IMR-90 (cell line): ENCODE measurements around the gene PFKFB1. TPM values are rescaled to one million over a fixed set of nuclear protein-coding genes. Genes with fewer than 3 reads are reported as not detected.

ENCODE experiments used
- ATAC-seq: fragments of 200-7000 bp; cut with Tn5 transposase; 2 replicates; pipeline ENCODE4 v1.9.1; 2020; ENCODE audit warnings: low read depth, mild to moderate bottlenecking, moderate library complexity
- Bru-seq: library from RNA; stranded (reverse); fragments of 400-500 nt; gene quantifications from one replicate; lab custom pipeline; 2021; lab: Mats Ljungman, UMichigan
- BruChase-seq, 2 experiments: library from RNA; stranded (reverse); fragments of 400-500 nt; gene quantifications; one replicate each; lab custom pipeline; 2021; lab: Mats Ljungman, UMichigan
- BruUV-seq: library from RNA; stranded (reverse); fragments of 400-500 nt; replicated peaks from 2 replicates; lab custom pipeline; 2021; lab: Mats Ljungman, UMichigan
- CTCF ChIA-PET: fragments of 300-600 bp; formaldehyde crosslinking; extraction: SDS; loops from one replicate; lab custom pipeline; 2021; ENCODE audit warnings: antibody characterized with exemption; lab: Yijun Ruan, JAX
- POLR2A ChIA-PET: fragments of 300-600 bp; sonication (Branson Sonifier 250); formaldehyde crosslinking; loops from one replicate; lab custom pipeline; 2022; ENCODE audit warnings: antibody characterized with exemption; ENCODE audit not compliant: unreplicated experiment; lab: Charles Lee
- DNase-seq: peaks from one replicate; pipeline ENCODE4 v3.0.0; 2013
- H2AFZ ChIP-seq: replicated peaks from 2 replicates; pipeline ENCODE3; 2013; ENCODE audit warnings: low read length, mild to moderate bottlenecking; ENCODE audit not compliant: poor library complexity
- H2AK5ac ChIP-seq: 2 replicates; pipeline ENCODE4 v1.6.1; 2013; ENCODE audit warnings: low read depth, low read length, inconsistent platforms
- H2AK9ac ChIP-seq: replicated peaks from 2 replicates; pipeline ENCODE3; 2013; ENCODE audit warnings: mild to moderate bottlenecking, low read depth, low read length, moderate library complexity; ENCODE audit not compliant: poor library complexity
- H2BK120ac ChIP-seq: 2 replicates; pipeline ENCODE4 v1.6.1; 2013; ENCODE audit warnings: low read depth, low read length, inconsistent platforms
- H2BK15ac ChIP-seq: 3 replicates; pipeline ENCODE4 v1.6.1; 2013; ENCODE audit warnings: low read depth, low read length, inconsistent platforms
- H2BK20ac ChIP-seq: 2 replicates; pipeline ENCODE4 v1.6.1; 2013; ENCODE audit warnings: low read depth, mild to moderate bottlenecking, inconsistent platforms, low read length, moderate library complexity
- H2BK5ac ChIP-seq: 2 replicates; pipeline ENCODE4 v1.6.1; 2013; ENCODE audit warnings: mild to moderate bottlenecking, low read depth, low read length, inconsistent platforms; ENCODE audit not compliant: poor library complexity, severe bottlenecking
- H3K14ac ChIP-seq: replicated peaks from 2 replicates; pipeline ENCODE4 v1.6.1; 2013; ENCODE audit warnings: low read depth, low read length, inconsistent platforms
- H3K18ac ChIP-seq: 2 replicates; pipeline ENCODE4 v1.6.1; 2013; ENCODE audit warnings: low read depth, low read length, control low read depth
- H3K23ac ChIP-seq: 2 replicates; pipeline ENCODE4 v1.6.1; 2013; ENCODE audit warnings: low read depth, low read length, inconsistent platforms
- H3K27ac ChIP-seq: 2 replicates; pipeline ENCODE4 v1.5.1; 2013; ENCODE audit warnings: mild to moderate bottlenecking, control low read depth, low read length; ENCODE audit not compliant: insufficient read depth
- H3K27me3 ChIP-seq: 2 replicates; pipeline ENCODE4 v1.6.1; 2013; ENCODE audit warnings: low read length; ENCODE audit not compliant: control insufficient read depth, insufficient read depth
- H3K36me3 ChIP-seq: 2 replicates; pipeline ENCODE4 v1.6.1; 2013; ENCODE audit warnings: low read length, mixed read lengths; ENCODE audit not compliant: control insufficient read depth, insufficient read depth
- H3K4ac ChIP-seq: 2 replicates; pipeline ENCODE4 v1.6.1; 2013; ENCODE audit warnings: low read depth, low read length, inconsistent platforms
- H3K4me1 ChIP-seq: 2 replicates; pipeline ENCODE4 v1.6.1; 2013; ENCODE audit warnings: low read length, mixed read lengths; ENCODE audit not compliant: control insufficient read depth, insufficient read depth
- H3K4me2 ChIP-seq: 2 replicates; pipeline ENCODE4 v1.6.1; 2013; ENCODE audit warnings: low read depth, mild to moderate bottlenecking, control low read depth, low read length, moderate library complexity
- H3K4me3 ChIP-seq: 2 replicates; pipeline ENCODE4 v1.5.1; 2013; ENCODE audit warnings: low read depth, mild to moderate bottlenecking, control low read depth, low read length, moderate library complexity; ENCODE audit not compliant: insufficient read depth
- H3K56ac ChIP-seq: 2 replicates; pipeline ENCODE4 v1.6.1; 2013; ENCODE audit warnings: low read length, inconsistent platforms; ENCODE audit not compliant: insufficient read depth; ENCODE audit errors: extremely low read depth
- H3K79me1 ChIP-seq, 2 experiments: 2 replicates each; pipeline ENCODE4 v1.6.1; 2013; ENCODE audit warnings: low read length in 2 of 2, inconsistent platforms in 1 of 2, low read depth in 1 of 2
- H3K9ac ChIP-seq: 2 replicates; pipeline ENCODE4 v1.6.1; 2013; ENCODE audit warnings: low read depth, low read length, control low read depth
- H3K9me1 ChIP-seq: 2 replicates; pipeline ENCODE4 v1.6.1; 2013; ENCODE audit warnings: low read length, inconsistent platforms; ENCODE audit not compliant: insufficient read depth
- H3K9me3 ChIP-seq: 2 replicates; pipeline ENCODE4 v1.6.1; 2013; ENCODE audit warnings: low read length; ENCODE audit not compliant: control insufficient read depth, insufficient read depth
- H4K20me1 ChIP-seq: 2 replicates; pipeline ENCODE4 v1.6.1; 2013; ENCODE audit warnings: low read length, inconsistent platforms; ENCODE audit not compliant: insufficient read depth
- H4K5ac ChIP-seq: 2 replicates; pipeline ENCODE4 v1.6.1; 2013; ENCODE audit warnings: mild to moderate bottlenecking, low read depth, low read length, control low read depth
- H4K8ac ChIP-seq, 2 experiments: 2 replicates each; pipeline ENCODE4 v1.6.1; 2013; ENCODE audit warnings: low read depth in 2 of 2, low read length in 2 of 2, control low read depth in 1 of 2, inconsistent platforms in 1 of 2
- H4K91ac ChIP-seq: 2 replicates; pipeline ENCODE4 v1.6.1; 2013; ENCODE audit warnings: low read depth, low read length, inconsistent platforms; ENCODE audit not compliant: insufficient read depth
- CHD1 ChIP-seq: IDR thresholded peaks from 2 replicates; pipeline ENCODE4 v1.6.1; 2012; ENCODE audit warnings: low read depth, low read length, improper control_type of control experiment
- MAFK ChIP-seq: IDR thresholded peaks from 2 replicates; pipeline ENCODE4 v1.6.1; 2012; ENCODE audit warnings: low read depth, low read length, improper control_type of control experiment
- NFE2L2 ChIP-seq: fragments of 150-350 bp; IDR thresholded peaks from 2 replicates; pipeline ENCODE4 v1.6.1; 2016; ENCODE audit warnings: low read depth, mild to moderate bottlenecking, low read length
- POLR2A ChIP-seq: IDR thresholded peaks from 2 replicates; pipeline ENCODE4 v1.6.1; 2012; ENCODE audit warnings: mild to moderate bottlenecking, low read depth, low read length
- RAD21 ChIP-seq: IDR thresholded peaks from 2 replicates; pipeline ENCODE4 v1.6.1; 2012; ENCODE audit warnings: low read length, improper control_type of control experiment
- RCOR1 ChIP-seq: IDR thresholded peaks from 2 replicates; pipeline ENCODE4 v1.6.1; 2012; ENCODE audit warnings: mild to moderate bottlenecking, low read length, improper control_type of control experiment; ENCODE audit not compliant: insufficient replicate concordance
- SMC3 ChIP-seq: fragments of 150-350 bp; IDR thresholded peaks from 2 replicates; pipeline ENCODE4 v1.6.1; 2016; ENCODE audit warnings: low read depth, mild to moderate bottlenecking, antibody characterized with exemption, low read length, moderate library complexity
- WGBS, 2 experiments: methylation state at CpG; one replicate each; pipeline versions ENCODE4 v1.1.5 to v1.1.7; 2013; ENCODE audit warnings: missing lambda C conversion rate in 2 of 2; ENCODE audit not compliant: insufficient read length in 1 of 2; ENCODE audit errors: extremely low coverage in 2 of 2; 5-methylcytosine and 5-hydroxymethylcytosine counted together
- dilution Hi-C: fragments of 300-500 bp; cut with HindIII; formaldehyde crosslinking; loops from one replicate; pipeline ENCODE4 v1.14.3; 2018; ENCODE audit warnings: low sequenced_read_pairs; ENCODE audit not compliant: unreplicated experiment
- in situ Hi-C: fragments of 300-500 bp; cut with MboI; formaldehyde crosslinking; loops from 3 replicates; pipeline ENCODE4 v1.14.3; 2019; ENCODE audit warnings: low sequenced_read_pairs, inconsistent platforms, mixed read lengths
- intact Hi-C: fragments of 100-400 bp; cut with micrococcal nuclease; formaldehyde crosslinking; loops from 2 replicates; pipeline ENCODE4 v1.10.0; 2022
- long read RNA-seq: library from polyadenylated mRNA; unstranded; transcript quantifications from one replicate; pipeline ENCODE4 v2.0.0, GENCODE V29; 2021; ENCODE audit not compliant: unreplicated experiment
- polyA plus RNA-seq, 3 experiments: library from polyadenylated mRNA; depleted of rRNA; stranded (reverse); fragments of >200 nt; gene quantifications; 2 replicates each; pipeline ENCODE4 v1.2.3, GENCODE V29; 2012; ENCODE audit warnings: low replicate concordance in 1 of 3
- total RNA-seq: library from RNA; depleted of rRNA; stranded (reverse); fragments of >200 nt; gene quantifications from 2 replicates; pipeline ENCODE4 v1.2.3, GENCODE V29; 2012; rRNA removed

Gene PFKFB1
- under 0.01 TPM in 1 of 2 replicates, not detected in the other for total RNA-seq
- polyA plus RNA-seq (2012; rRNA removed) = 0.10 and 0.15 TPM in 2 replicates
- polyA plus RNA-seq (2012; cell fraction: cytosol; rRNA removed) = 0.03 and 0.10 TPM in 2 replicates
- polyA plus RNA-seq (2012; cell fraction: nucleus; rRNA removed; ENCODE audit: low replicate concordance) = 0.24 and 0.28 TPM in 2 replicates
- Bru-seq, nascent RNA = percentile 21 among the genes with signal in this experiment
- percentile 22 among the genes with signal in this experiment for BruChase-seq, experiment 1, labeled RNA remaining after a 6-hour chase
- BruChase-seq, experiment 2, labeled RNA remaining after a 2-hour chase = percentile 28 among the genes with signal in this experiment
- long read RNA-seq = 0 reads

DNA sequence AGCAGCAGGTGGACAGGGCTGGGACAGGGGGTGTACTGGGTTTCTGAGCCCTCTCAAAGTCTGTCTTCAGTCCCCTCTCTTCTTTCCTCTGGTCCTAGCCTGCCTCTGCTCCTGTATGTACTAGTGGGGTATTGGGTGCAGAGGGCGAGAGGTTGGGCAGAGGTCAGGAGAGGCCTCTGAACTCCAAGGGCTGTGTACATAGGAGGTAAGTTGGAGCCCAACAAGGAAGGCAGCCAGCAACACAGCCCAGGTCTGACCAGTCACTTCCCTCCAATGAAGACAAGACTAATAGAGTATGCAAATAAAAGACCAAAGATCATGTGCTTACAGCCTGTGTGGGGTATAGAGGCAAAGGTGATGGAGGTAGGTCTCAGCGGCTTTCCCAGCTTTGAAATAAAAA, at the start of gene PFKFB1:
Gene PFKFB1, minus strand, starts transcription at position 90 of the 400 bp plus-strand sequence. CDS start 181 bp downstream, outside the sequence.
- ATAC-seq = no peak
- Histone ChIP-seq H2BK120ac (no peak within 1 kb of the TSS), H3K4me1 (no peaks in the 10 kb centered on the region), H2BK5ac (no peak within 1 kb of the TSS), H3K79me1 (no peaks in the 10 kb centered on the region), H4K8ac (no peak within 1 kb of the TSS), H3K27ac (no peak within 1 kb of the TSS), H3K4me2 (no peak within 1 kb of the TSS), H3K4me3 (no peak within 1 kb of the TSS), H3K4ac (no peak within 1 kb of the TSS), H4K91ac (no peak within 1 kb of the TSS), H3K36me3 (no peaks in the 10 kb centered on the region), H4K5ac (no peak within 1 kb of the TSS), H3K14ac (no peak within 1 kb of the TSS), H3K56ac (no peak within 1 kb of the TSS), H3K27me3 (peaks cover 14% of the 10 kb centered on the region), H3K23ac (no peak within 1 kb of the TSS), H3K9me1 (no peaks in the 10 kb centered on the region), H2BK20ac (no peak within 1 kb of the TSS), H2BK15ac (no peak within 1 kb of the TSS), H2AK5ac (no peak within 1 kb of the TSS), H3K9ac (no peak within 1 kb of the TSS), H2AK9ac (no peak within 1 kb of the TSS), H4K20me1 (no peaks in the 10 kb centered on the region), H3K9me3 (no peaks in the 10 kb centered on the region), H3K18ac (no peak within 1 kb of the TSS), H2AFZ (no peak within 1 kb of the TSS)
- TF ChIP-seq CHD1 (no peak), MAFK (no peak), RAD21 (no peak), RCOR1 (no peak), POLR2A (no peak), NFE2L2 (no peak), SMC3 (no peak)
- POLR2A ChIA-PET = no interaction called here
- intact Hi-C loops (no loop called here), dilution Hi-C loops (no loop called here), in situ Hi-C loops (no loop called here)
- DNase-seq = no peak
- WGBS, 2 experiments = no CpG with 5 or more reads among the region's 2 CpGs
- BruUV-seq = no TSS peak
- CTCF ChIA-PET = no interaction called here
